ENCODE measurements around the gene FGF18.

Gene FGF18

DNA sequence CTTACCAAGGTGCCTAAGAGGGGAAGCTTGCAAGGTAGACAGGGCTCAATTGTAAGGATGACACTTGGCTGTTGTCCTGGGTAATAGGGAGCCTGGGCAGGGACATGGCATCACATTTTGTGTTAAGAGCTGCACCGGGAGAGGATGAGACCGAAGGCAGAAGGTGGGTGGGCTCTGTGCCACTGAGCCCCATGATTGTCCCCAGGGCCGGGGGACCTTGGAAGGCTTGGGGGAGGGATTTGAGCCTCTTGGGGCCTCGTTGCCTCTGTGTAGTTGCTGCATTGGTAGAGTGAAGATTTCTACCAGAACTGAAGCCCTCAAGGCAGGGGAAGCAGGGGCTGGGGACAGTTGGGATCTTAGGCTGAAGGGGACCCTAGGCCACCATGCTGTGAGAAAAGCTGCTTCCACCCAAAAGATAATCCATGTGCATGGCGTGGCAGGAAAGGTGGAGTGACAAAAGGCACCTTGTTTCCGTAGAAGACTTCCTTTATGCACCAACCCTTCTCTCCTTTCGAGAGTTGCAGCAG, 11.9 kb downstream of the FGF18 start:
- no peak for TF ChIP-seq CTCF (IDR thresholded peaks at IDR 0.05)

GRCh38 chr5:171432076-171432475, 12.6 kb downstream of the FGF18 start:
- TF ChIP-seq CTCF (IDR thresholded peaks at IDR 0.05), result no peak

DNA sequence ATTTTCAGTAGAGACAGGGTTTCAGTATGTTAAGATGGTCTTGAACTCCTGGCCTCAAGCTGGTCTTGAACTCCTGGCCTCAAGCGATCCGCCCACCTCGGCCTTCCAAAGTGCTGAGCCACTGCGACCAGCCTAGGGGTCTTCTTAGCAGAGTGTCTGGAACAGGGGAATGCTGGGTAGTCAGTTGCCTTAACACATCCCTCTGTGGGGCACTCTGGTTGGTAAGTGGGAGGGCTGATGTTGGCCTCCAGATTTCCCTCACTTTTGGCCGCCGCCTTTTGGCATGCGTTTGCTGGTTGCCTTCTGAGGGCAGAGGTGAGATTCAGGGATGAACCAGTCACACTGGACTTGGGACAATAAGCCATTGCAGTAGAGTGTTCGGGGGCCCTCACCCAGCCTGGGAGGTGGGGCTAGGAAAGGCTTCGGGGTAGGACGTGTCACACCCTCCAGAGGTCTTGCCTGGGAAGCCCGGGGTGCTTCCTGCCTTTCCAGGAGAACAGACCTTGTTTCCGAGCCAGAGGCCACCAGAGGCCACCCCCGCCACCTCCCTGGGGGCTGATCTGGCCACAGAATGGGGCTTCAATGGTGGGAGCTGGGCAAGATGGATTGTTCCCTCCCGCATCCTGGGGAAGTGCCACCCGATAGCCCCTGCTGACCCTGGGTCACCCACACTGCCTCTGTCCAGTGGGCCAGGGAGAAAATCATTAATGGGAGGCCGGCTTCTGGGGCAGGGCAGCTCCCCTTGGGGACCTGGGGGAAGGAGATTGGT, 13.3 kb downstream of the FGF18 start:
- no peak for TF ChIP-seq CTCF (IDR thresholded peaks at IDR 0.05)

DNA sequence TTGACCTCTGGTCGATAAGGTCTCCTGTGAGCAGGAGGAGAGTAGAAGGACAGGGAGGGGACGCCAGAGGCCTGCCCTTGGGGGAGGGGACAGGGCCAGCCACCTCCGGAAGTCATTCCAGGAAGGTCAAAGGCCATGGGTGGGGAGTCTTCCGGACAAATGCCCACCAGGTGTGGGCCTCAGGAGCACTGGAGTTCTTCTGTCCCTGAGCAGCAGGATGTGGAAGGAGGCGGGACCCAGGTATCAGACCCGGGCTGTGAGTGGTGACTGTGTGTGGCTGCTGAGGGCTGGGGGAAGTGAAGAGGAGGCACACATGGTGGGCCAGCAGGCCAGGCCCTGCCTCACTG, 13.9 kb downstream of the FGF18 start:
- no peak for TF ChIP-seq CTCF (IDR thresholded peaks at IDR 0.05)

DNA sequence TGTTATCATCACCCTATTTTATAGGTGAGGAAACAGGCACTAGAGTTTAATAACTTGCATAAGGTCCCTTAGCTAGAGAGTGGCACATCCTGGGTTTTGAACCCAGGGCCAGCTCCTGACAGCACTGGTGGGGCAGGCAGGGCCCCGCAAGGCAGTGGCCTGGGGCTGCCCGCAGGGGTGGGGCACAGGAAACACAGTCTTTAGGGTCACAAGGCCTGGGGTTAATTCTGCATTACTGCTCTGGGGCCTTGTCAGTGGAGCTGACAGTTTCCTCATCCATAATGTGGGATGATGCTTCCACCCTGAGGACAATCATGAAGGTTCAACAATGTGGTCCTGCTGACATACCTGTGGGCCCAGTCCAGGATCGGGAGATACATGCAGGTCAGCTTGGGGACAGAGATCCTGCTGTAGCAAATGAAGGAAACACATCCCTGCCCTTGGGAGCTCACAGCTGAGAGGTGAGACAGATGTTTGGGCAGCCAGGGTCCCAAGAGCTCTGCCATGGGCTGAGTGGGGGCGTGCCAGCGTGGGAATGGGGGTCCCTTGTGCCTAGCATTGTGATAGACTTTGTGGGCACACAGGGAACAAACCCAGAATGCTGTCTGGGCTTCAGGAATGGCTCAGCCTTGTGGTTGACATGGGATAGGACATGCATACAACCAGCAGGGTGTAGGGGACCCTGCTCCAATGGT, 14.7 kb downstream of the FGF18 start:
- TF ChIP-seq CTCF (IDR thresholded peaks at IDR 0.05), result no peak

- TF ChIP-seq CTCF (IDR thresholded peaks at IDR 0.05), result no peak
Measured at GRCh38 chr5:171434874-171435273, 15.4 kb downstream of the FGF18 start.

DNA sequence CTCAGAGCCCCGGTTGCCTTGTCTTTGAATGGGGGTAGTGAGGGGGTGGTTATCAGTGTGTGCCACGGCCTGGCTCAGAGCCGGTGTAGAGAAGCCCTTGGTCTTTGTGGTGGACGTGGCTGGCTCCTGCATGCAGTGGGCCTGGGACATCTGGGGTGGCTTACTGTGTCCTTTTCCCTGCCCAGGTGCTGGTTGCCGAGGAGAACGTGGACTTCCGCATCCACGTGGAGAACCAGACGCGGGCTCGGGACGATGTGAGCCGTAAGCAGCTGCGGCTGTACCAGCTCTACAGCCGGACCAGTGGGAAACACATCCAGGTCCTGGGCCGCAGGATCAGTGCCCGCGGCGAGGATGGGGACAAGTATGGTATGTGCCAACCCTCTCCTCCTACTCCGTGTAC, 16.5 kb downstream of the FGF18 start:
- no peak for TF ChIP-seq CTCF (IDR thresholded peaks at IDR 0.05)

All from LNCAP (cell line).